Measurements from ENCODE around the gene GABRB1.

Gene GABRB1

DNA sequence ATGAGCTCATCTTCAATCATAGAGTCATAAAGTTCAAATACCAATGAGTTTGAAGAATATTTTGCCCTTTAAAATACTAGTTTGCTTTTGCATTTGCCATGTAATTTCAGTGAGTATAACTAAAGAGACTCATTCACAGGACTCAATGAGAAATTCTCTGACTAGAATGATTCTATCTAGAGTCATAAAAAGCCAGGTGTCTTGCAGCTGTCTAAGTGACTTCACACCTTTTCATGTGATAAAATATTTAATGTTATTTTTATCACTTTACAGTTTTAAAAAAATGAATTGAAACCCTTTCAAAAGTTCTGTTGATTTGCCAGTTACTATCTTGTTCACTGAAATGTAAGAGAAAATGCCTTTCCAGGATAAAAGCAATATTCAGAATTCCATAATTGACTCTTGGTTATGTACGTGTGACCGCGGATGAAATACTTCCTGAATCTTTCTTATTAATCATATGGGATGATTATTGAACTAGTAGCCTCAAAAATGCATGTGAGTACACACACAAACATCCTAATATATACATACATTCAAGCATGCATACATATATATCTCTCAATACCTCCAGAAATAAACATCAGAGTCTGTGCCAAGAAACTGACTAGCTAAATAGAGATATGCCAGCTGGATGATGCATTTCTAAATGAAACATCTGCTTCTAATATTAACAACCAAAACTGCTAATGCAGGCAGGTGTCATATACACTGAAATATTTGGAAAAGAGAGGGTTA lies 87.0 kb downstream of the GABRB1 start:
- no peak for DNase-seq (ENCODE audit: low read depth in 3 of 3)

DNA sequence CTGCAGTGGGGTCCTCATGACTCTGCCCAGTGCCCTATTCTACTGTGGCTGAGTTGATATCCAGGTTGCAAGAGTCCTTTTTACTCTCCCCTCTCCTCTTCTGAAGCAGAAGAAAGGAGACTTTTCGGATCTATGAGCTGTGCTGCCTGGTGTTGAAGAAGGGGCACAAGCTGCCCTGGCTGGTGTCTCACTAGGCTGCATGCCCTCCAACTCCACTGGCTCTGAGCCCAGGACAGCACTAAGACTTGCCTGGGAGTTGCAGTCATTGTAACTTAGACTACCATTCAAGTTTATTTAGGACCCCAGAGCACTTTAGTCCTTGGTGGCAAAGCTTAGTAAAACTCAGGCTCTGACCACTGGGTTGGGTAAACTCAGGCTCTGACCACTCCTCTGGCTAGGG lies 89.4 kb downstream of the GABRB1 start:
- DNase-seq (ENCODE audit: low read depth in 3 of 3), result no peak

GRCh38 chr4:47122592-47123291 lies 91.4 kb downstream of the GABRB1 start:
- peak; percentile 4 to 12 (median 9) for DNase-seq (ENCODE audit: low read depth in 3 of 3)

DNA sequence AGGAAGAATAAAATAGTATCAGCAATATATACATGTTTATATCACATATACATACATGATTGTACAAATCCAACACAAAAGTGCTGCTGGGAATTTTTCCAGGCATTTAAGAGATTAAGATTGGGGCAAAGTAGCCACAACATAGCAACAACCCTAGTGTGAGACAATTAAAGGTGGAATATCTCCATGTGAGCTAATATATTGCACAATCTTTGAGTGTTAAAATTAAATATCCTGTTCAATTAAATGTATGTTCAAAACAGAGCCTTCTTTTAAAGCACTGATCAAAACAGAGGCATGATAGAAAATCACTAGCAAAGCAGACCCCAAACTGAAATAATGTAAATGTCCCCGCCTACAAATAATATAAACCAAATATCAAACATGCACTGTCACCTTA lies 97.6 kb downstream of the GABRB1 start:
- no peak for DNase-seq (ENCODE audit: low read depth in 3 of 3)

GRCh38 chr4:47135210-47135609 lies 103.8 kb downstream of the GABRB1 start:
- no peak for DNase-seq (ENCODE audit: low read depth in 3 of 3)

- no peak for DNase-seq (ENCODE audit: low read depth in 3 of 3)
Observed at GRCh38 chr4:47143261-47143660, 111.9 kb downstream of the GABRB1 start.

DNA sequence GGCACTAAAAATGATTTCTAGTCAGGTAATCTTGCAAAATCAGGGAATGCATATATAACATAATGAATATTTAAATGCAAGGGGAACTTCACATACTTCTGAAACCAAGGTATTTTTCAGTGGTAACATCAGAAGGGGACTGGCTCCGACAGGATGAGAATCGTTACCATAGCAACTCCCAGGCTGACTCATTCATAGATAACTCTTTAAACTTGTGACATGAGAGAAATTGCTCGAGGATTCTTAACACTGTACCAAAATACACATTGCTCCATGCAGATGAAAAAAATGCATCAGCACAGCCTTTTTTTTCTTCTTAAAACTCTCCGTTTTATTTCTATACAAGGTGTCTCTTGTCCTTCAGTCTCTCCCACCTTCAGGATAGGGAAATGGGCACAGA lies 114.3 kb downstream of the GABRB1 start:
- no peak for DNase-seq (ENCODE audit: low read depth in 3 of 3)

DNA sequence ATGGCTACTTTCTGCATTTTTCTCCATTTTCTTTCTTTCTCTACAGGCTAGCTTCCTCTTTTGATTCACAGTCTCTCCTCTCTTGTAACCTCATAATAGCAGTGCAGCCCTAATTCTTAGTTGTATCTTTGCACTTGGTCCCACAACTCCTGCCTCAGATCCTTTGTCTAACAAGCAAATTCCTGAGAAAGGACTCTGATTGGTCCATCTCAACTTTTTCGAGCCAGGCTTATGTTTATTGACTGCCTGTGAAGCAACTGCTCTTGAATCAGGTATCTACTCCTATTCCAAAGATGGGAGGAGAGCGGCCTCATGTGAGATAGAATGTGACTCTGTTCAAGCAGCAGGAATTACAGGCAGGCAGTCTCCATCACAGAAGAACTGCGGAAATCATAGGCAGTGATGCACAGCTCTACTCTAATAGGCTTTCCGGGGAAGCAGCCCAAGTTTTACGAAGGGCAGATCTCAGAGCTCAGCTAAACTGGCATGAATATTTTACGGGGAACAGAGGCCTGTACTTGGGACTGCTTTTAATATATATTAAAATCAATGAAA lies 123.5 kb downstream of the GABRB1 start:
- DNase-seq (ENCODE audit: low read depth in 3 of 3), result no peak

DNA sequence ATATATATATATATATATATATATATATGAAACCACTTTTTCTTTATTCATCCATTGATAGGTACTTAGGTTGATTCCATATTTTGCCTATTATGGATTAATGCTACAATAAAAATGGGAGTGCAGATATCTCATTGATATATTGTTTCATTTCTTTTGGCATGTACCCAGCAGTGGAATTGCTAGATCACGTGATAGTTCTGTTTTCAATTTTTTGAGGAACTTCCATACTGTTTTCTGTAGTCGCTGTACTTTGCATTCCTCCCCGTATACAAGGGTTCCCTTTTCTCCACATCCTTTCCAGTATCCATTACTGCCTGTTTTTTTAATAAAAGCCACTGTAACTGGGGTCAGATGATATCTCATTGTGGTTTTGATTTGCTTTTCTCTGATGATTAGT lies 124.6 kb downstream of the GABRB1 start:
- DNase-seq (ENCODE audit: low read depth in 3 of 3), result no peak

- no peak for DNase-seq (ENCODE audit: low read depth in 3 of 3)
Observed at GRCh38 chr4:47160095-47160494, 128.7 kb downstream of the GABRB1 start.

GRCh38 chr4:47167081-47168035 lies 136.0 kb downstream of the GABRB1 start:
- DNase-seq (ENCODE audit: low read depth in 3 of 3), result no peak

- no peak for DNase-seq (ENCODE audit: low read depth in 3 of 3)
Observed at GRCh38 chr4:47184083-47184482, 152.7 kb downstream of the GABRB1 start.

GRCh38 chr4:47185761-47186160 lies 154.4 kb downstream of the GABRB1 start:
- DNase-seq (ENCODE audit: low read depth in 3 of 3), result no peak

GRCh38 chr4:47187608-47188007 lies 156.2 kb downstream of the GABRB1 start:
- DNase-seq (ENCODE audit: low read depth in 3 of 3), result no peak

DNA sequence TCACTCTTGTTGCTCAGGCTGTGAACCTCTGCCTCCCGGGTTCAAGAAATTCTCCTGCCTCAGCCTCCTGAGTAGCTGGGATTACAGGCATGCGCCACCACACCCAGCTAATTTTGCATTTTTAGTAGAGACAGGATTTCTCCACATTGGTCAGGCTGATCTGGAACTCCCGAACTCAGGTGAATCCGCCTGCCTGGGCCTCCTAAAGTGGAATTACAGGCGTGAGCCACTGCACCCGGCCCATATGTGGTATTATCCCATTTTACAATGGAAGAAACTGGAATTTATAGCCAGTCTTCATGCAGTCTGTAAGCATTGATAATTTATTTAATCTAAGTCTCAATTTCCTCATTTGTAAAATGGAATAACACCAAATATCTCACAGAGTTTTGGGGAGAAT lies 161.8 kb downstream of the GABRB1 start:
- no peak for DNase-seq (ENCODE audit: low read depth in 3 of 3)

DNA sequence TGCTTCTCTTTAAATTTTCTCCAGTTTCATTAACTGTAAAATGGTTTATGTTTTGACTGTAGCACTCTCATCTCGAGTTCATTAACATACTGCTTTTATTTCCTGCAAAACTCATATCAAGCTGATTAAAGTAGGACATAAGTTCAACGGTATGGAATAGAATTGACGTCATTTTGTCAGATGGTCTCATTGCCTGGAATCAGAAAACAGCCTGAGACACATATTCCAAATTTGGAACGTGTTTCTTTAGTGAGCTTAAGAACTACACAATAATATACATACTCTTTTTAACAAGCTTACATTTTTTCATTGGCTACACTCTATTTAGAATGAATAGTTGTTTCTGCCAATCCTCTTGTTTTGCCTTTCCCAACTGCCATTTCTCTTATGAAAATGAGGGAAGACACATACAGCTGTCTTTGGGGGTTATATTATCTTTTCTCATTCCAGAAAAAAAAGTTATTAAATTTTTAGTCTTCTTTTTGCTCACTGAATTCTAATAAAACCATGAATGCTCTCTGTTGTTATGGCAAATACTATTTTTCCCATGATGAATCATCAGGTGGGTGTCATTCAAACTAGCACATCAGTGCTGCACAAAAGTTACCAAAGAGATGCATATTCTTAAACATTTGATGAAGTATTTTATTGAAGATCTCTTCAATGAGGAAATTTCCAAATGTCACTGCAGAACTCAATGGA lies 162.8 kb downstream of the GABRB1 start:
- no peak for DNase-seq (ENCODE audit: low read depth in 3 of 3)

DNA sequence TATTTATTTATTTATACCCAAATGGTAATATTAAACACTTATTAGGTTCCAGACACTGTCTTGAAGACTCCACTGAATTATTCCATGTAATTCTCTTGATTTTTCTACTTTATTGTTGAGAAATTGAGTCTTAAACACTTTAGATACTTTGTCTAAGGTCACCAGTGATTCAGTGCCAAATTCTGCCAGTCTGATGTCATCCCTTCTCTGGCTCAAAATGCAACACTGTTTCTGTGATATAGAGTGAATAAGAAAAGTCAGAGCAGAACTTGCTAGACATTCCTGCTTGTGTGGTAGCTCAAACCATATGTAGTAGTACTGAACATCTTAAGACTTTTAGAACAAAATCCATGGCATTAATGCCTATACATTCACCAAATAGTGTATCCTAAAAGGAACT lies 164.3 kb downstream of the GABRB1 start:
- no peak for DNase-seq (ENCODE audit: low read depth in 3 of 3)

DNA sequence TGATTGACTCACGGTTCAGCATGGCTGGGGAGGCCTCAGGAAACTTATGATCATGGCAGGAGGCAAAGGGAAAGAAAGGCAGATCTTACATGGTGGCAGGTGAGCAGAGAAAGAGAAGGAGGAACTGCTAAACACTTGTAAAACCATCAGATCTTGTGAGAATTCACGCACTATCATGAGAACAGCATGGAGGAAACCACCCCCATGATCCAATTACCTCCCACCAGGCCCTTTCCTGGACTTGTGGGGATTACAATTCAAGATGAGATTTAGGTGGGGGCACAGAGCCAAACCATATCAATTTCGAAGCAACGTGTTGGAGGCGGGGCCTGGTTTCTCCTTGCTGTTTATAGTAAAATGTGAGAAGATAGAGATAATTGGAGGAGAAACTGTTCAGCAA lies 167.4 kb downstream of the GABRB1 start:
- no peak for DNase-seq (ENCODE audit: low read depth in 3 of 3)

DNA sequence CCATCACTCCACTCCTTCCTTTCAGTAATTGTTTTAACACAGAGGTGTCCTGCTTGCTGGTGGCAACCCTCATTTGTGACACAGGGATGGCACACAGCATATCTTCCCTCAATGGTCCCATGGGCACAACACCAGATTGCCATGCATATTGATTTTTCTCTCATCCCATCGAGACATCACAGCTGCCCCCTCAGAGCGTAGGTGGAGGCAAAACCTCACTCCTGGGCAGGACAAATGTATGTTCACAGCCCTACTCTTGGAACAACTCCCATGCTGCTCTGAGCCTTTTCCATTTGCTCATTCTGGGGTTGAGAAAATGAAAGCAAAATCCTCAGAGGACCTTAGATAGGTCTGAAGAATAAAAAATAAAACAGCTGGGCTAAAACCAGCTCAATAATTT lies 172.2 kb downstream of the GABRB1 start:
- DNase-seq (ENCODE audit: low read depth in 3 of 3), result no peak

DNA sequence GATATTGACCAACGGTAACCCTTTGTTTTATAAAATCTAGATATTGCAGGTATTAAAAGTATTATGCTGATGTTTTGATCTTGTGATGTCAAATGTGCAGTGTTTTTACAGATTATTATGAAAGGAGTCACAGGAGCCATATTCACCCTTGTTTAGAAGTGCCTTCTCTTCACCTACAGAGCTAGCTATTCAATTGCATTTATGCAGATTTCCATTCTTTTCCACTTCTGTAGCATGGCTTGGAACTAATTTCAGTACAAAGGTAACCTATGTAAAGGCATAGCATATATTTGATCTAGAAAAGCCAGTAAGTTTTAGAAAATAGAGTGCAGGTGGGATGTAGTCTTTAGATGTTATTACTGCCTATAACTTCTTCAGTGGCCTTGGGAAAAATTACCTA lies 176.2 kb downstream of the GABRB1 start:
- DNase-seq (ENCODE audit: low read depth in 3 of 3), result no peak

- no peak for DNase-seq (ENCODE audit: low read depth in 3 of 3)
Observed at GRCh38 chr4:47209833-47210232, 178.5 kb downstream of the GABRB1 start.

Measured in stimulated activated CD4-positive, alpha-beta T cell treated with anti-CD3 and anti-CD28 coated beads, TNF-alpha, amount 100 ng/mL, for 24 hours (primary cell).